Measurements from ENCODE around the gene MPHOSPH9. TPM values are rescaled to one million over a fixed set of nuclear protein-coding genes. Genes with fewer than 3 reads are reported as not detected.
A peak's percentile ranks its signal among the peaks of the same experiment; 100 is the strongest.

Gene MPHOSPH9
- total RNA-seq, 2 experiments from 2014 or later, result 148 to 149 TPM

DNA sequence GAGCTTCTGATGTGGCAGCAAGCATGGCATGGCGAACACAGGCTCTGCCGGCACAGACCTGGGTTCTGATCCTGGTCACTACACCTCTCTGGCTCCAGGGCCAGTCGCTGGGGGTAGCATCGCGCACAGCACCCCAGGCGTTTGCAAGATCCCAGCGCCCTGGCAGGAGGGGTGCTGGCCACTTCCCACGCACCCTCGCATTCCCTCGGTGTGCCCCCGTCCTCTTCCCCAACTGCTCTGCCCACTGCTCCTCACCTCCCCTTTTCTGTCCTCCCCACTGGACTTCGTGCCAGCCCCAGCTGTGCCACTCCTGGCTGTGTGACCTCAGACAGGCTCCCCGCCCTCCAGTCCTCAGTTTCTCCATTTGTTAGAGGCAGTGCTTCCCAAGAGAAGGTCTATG, 35.9 kb upstream of the MPHOSPH9 start:
- ATAC-seq (no peak), DNase-seq (no peak)
- Mint-ChIP-seq H3K9me3 (ENCODE audit: insufficient read depth) (no peaks in the 10 kb centered on the region), H3K4me3 (peak overlapping the region; percentile 43), H3K36me3 (ENCODE audit: low read depth) (peaks cover 2% of the 10 kb centered on the region), H3K27ac (peak overlapping the region; percentile 46), H3K4me1 (ENCODE audit: low read depth) (peaks cover 32% of the 10 kb centered on the region), H3K27me3 (ENCODE audit: low read depth) (no peaks in the 10 kb centered on the region)
- POLR2A ChIA-PET, result interaction anchor here (2.3 kb wide), 1 partner anchor 36 kb away, joined by 12 read pairs; the partner anchor contains the start of genes MPHOSPH9 and MTRFR
- CTCF ChIA-PET, result interaction anchor here (0.6 to 2.9 kb wide), 5 partner anchors 19 to 313 kb away, joined by 3 to 13 read pairs (median 5); partner anchors contain the start of gene SBNO1

- peak overlapping the region; percentile 40 for H3K4me3 Mint-ChIP-seq
- H3K27me3 Mint-ChIP-seq (ENCODE audit: low read depth), result no peaks in the 10 kb centered on the region
- DNase-seq (no peak), ATAC-seq (no peak)
- peak overlapping the region; percentile 52 for H3K27ac Mint-ChIP-seq
- H3K36me3 Mint-ChIP-seq (ENCODE audit: low read depth), result peaks cover 2% of the 10 kb centered on the region
- H3K9me3 Mint-ChIP-seq (ENCODE audit: insufficient read depth), result no peaks in the 10 kb centered on the region
- peaks cover 32% of the 10 kb centered on the region for H3K4me1 Mint-ChIP-seq (ENCODE audit: low read depth)
- POLR2A ChIA-PET, result interaction anchor here (1.2 to 2.3 kb wide), 2 partner anchors 35 kb away, joined by 7 to 12 read pairs; partner anchors contain the start of genes MPHOSPH9 and MTRFR
- CTCF ChIA-PET, result interaction anchor here (0.6 to 2.9 kb wide), 2 partner anchors 30 to 314 kb away, joined by 5 to 13 read pairs; no protein-coding TSS in a partner anchor
These were observed 35.3 kb upstream of the MPHOSPH9 start for GRCh38 chr12:123267991-123268843.

- no peaks in the 10 kb centered on the region for H3K27me3 Mint-ChIP-seq (ENCODE audit: low read depth)
- ATAC-seq, result no peak
- ChIA-PET POLR2A (interaction anchor here (1.2 kb wide), 1 partner anchor 35 kb away, joined by 7 read pairs; the partner anchor contains the start of genes MPHOSPH9 and MTRFR), CTCF (interaction anchor here (0.5 to 2.9 kb wide), 3 partner anchors 26 to 98 kb away, joined by 3 to 13 read pairs (median 3); no protein-coding TSS in a partner anchor)
- peak overlapping the region; percentile 57 for H3K27ac Mint-ChIP-seq
- no peak overlapping the region for H3K4me3 Mint-ChIP-seq
- no peaks in the 10 kb centered on the region for H3K9me3 Mint-ChIP-seq (ENCODE audit: insufficient read depth)
- no peak for DNase-seq
- peaks cover 29% of the 10 kb centered on the region for H3K4me1 Mint-ChIP-seq (ENCODE audit: low read depth)
- H3K36me3 Mint-ChIP-seq (ENCODE audit: low read depth), result peaks cover 5% of the 10 kb centered on the region
These were observed 34.5 kb upstream of the MPHOSPH9 start for GRCh38 chr12:123267335-123267920.

GRCh38 chr12:123266679-123267277, 33.8 kb upstream of the MPHOSPH9 start:
- DNase-seq, result no peak
- Mint-ChIP-seq H3K27ac (no peak overlapping the region), H3K4me1 (ENCODE audit: low read depth) (peaks cover 30% of the 10 kb centered on the region), H3K36me3 (ENCODE audit: low read depth) (peaks cover 5% of the 10 kb centered on the region), H3K9me3 (ENCODE audit: insufficient read depth) (no peaks in the 10 kb centered on the region), H3K4me3 (no peak overlapping the region), H3K27me3 (ENCODE audit: low read depth) (no peaks in the 10 kb centered on the region)
- POLR2A ChIA-PET, result interaction anchor here (1.2 kb wide), 1 partner anchor 34 kb away, joined by 7 read pairs; the partner anchor contains the start of genes MPHOSPH9 and MTRFR
- ATAC-seq, result no peak
- CTCF ChIA-PET, result interaction anchor here (0.5 to 2.9 kb wide), 3 partner anchors 25 to 98 kb away, joined by 3 to 13 read pairs (median 3); no protein-coding TSS in a partner anchor

- H3K27me3 Mint-ChIP-seq (ENCODE audit: low read depth), result no peaks in the 10 kb centered on the region
- peaks cover 32% of the 10 kb centered on the region for H3K4me1 Mint-ChIP-seq (ENCODE audit: low read depth)
- CTCF ChIA-PET, result interaction anchor here (1.0 to 1.9 kb wide), 2 partner anchors 99 to 316 kb away, joined by 3 to 7 read pairs; no protein-coding TSS in a partner anchor
- POLR2A ChIA-PET, result no interaction called here
- H3K9me3 Mint-ChIP-seq (ENCODE audit: insufficient read depth), result no peaks in the 10 kb centered on the region
- ATAC-seq, result no peak
- H3K27ac Mint-ChIP-seq, result no peak overlapping the region
- DNase-seq, result no peak
- H3K4me3 Mint-ChIP-seq, result no peak overlapping the region
- peaks cover 9% of the 10 kb centered on the region for H3K36me3 Mint-ChIP-seq (ENCODE audit: low read depth)
These were observed 33.1 kb upstream of the MPHOSPH9 start for GRCh38 chr12:123265851-123266678.

GRCh38 chr12:123264642-123265041, 31.7 kb upstream of the MPHOSPH9 start:
- Mint-ChIP-seq H3K4me3 (no peak overlapping the region), H3K4me1 (ENCODE audit: low read depth) (peaks cover 24% of the 10 kb centered on the region), H3K9me3 (ENCODE audit: insufficient read depth) (no peaks in the 10 kb centered on the region), H3K27me3 (ENCODE audit: low read depth) (no peaks in the 10 kb centered on the region), H3K27ac (no peak overlapping the region), H3K36me3 (ENCODE audit: low read depth) (peaks cover 21% of the 10 kb centered on the region)
- DNase-seq (peak; percentile 34), ATAC-seq (no peak)
- CTCF ChIA-PET, result interaction anchor here (0.8 to 1.9 kb wide), 2 partner anchors 42 to 317 kb away, joined by 3 to 7 read pairs; no protein-coding TSS in a partner anchor
- POLR2A ChIA-PET, result no interaction called here

DNA sequence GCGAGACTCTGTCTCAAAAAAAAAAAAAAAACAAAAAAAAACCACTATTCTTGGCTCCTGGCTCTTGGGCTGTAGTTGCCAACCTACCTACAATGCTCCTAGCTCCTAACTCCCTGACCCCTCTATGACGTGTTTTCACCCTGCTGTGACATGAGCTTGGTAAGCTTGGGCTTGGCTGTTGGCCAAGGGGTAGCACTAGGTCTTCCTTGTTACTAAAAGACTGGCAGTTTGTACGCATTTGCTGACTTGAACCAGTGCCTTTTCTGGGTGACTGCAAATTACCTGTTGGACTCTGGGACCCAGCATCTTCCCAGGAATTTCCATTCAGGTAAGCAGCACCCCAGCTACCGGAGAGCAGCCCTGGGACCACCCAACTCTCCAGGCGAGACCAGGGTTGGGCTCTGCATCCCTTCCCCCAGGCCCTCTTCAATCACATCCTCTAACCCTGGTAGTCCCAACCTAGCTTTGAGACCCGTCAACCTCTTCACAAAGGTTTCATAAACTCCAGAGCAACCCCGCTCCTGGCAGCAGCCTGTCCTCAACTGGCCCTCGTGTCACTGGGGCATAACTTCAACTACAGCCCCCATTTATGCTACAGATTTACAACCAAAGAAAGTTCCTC, 30.4 kb upstream of the MPHOSPH9 start:
- DNase-seq (no peak), ATAC-seq (no peak)
- ChIA-PET CTCF (interaction anchor here (0.7 kb wide), 1 partner anchor 255 kb away, joined by 3 read pairs; no protein-coding TSS in a partner anchor), POLR2A (interaction anchor here (1.8 kb wide), 1 partner anchor 31 kb away, joined by 9 read pairs; the partner anchor contains the start of genes MPHOSPH9 and MTRFR)
- Mint-ChIP-seq H3K9me3 (ENCODE audit: insufficient read depth) (no peaks in the 10 kb centered on the region), H3K36me3 (ENCODE audit: low read depth) (peaks cover 25% of the 10 kb centered on the region), H3K27ac (peak overlapping the region; percentile 26), H3K4me1 (ENCODE audit: low read depth) (peaks cover 13% of the 10 kb centered on the region), H3K4me3 (no peak overlapping the region), H3K27me3 (ENCODE audit: low read depth) (no peaks in the 10 kb centered on the region)

DNA sequence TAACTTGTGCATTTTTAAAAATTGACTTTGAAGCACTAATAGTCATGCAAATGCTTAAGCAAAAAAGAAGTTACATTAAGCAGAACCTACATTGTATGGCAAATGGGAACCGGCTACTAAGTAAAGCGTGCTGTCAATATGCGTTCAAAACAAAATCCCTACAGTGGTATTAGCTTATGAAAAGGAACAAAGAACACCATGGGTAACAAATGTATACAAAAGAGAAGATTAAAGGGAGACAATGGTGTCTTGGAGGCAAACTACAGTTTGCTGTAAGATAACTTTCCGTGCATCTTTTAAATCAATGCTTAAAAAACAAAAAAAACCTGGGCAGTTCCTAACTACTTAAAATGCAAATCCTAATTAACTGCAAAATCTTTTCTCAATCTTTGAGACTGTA, 28.3 kb upstream of the MPHOSPH9 start:
- Mint-ChIP-seq H3K4me3 (no peak overlapping the region), H3K36me3 (ENCODE audit: low read depth) (peaks cover 39% of the 10 kb centered on the region), H3K9me3 (ENCODE audit: insufficient read depth) (no peaks in the 10 kb centered on the region), H3K4me1 (ENCODE audit: low read depth) (peaks cover 7% of the 10 kb centered on the region), H3K27ac (no peak overlapping the region), H3K27me3 (ENCODE audit: low read depth) (no peaks in the 10 kb centered on the region)
- no peak for DNase-seq
- CTCF ChIA-PET, result interaction anchor here (1.0 kb wide), 2 partner anchors 9 to 357 kb away, joined by 3 read pairs; no protein-coding TSS in a partner anchor
- ATAC-seq, result no peak
- POLR2A ChIA-PET, result interaction anchor here (1.8 kb wide), 1 partner anchor 28 kb away, joined by 9 read pairs; the partner anchor contains the start of genes MPHOSPH9 and MTRFR

- ChIA-PET POLR2A (no interaction called here), CTCF (interaction anchor here (0.7 kb wide), 1 partner anchor 216 kb away, joined by 3 read pairs; no protein-coding TSS in a partner anchor)
- Mint-ChIP-seq H3K4me3 (no peak overlapping the region), H3K27ac (no peak overlapping the region), H3K36me3 (ENCODE audit: low read depth) (peaks cover 43% of the 10 kb centered on the region), H3K27me3 (ENCODE audit: low read depth) (no peaks in the 10 kb centered on the region), H3K9me3 (ENCODE audit: insufficient read depth) (no peaks in the 10 kb centered on the region), H3K4me1 (ENCODE audit: low read depth) (peaks cover 7% of the 10 kb centered on the region)
- DNase-seq (no peak), ATAC-seq (no peak)
These were observed 27.1 kb upstream of the MPHOSPH9 start for GRCh38 chr12:123260081-123260480.

DNA sequence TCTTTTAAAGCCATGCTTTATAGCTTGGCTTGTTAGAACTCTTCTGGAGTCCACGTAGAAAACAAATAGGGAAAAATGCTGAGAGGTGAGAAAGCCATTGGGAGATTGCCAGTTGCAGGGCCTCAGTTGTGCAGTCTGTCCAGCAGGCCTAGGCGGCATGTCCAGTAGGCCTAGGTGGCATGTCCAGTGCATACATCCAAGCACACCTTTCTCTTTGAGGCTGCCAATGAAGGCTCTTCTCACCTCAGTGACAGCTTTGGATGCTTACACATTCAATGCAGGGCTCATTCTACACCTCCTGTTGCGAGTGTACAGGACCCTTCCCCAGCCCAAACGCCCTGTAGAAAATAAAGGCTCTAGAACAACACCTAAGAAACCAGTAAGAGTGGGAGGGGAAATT, 25.7 kb upstream of the MPHOSPH9 start:
- ATAC-seq (no peak), DNase-seq (no peak)
- no peak overlapping the region for H3K27ac Mint-ChIP-seq
- no peaks in the 10 kb centered on the region for H3K9me3 Mint-ChIP-seq (ENCODE audit: insufficient read depth)
- H3K4me1 Mint-ChIP-seq (ENCODE audit: low read depth), result peaks cover 7% of the 10 kb centered on the region
- CTCF ChIA-PET, result interaction anchor here (2.3 kb wide), 1 partner anchor 10 kb away, joined by 5 read pairs; no protein-coding TSS in a partner anchor
- POLR2A ChIA-PET, result interaction anchor here (1.1 kb wide), 1 partner anchor 11 kb away, joined by 3 read pairs; no protein-coding TSS in a partner anchor
- H3K4me3 Mint-ChIP-seq, result no peak overlapping the region
- H3K36me3 Mint-ChIP-seq (ENCODE audit: low read depth), result peaks cover 54% of the 10 kb centered on the region
- H3K27me3 Mint-ChIP-seq (ENCODE audit: low read depth), result no peaks in the 10 kb centered on the region
